Left lung (tissue), 10 donors: ENCODE results near the gene VAT1L. TPM values are rescaled to one million over a fixed set of nuclear protein-coding genes. Genes with fewer than 3 reads are reported as not detected.
A peak's percentile ranks its signal among the peaks of the same experiment; 100 is the strongest.

Source experiments
- ATAC-seq: fragments of 200-7000 bp; cut with Tn5 transposase; one replicate; pipeline ENCODE4 v1.9.1; 2020; ENCODE audit warnings: moderate library complexity
- DNase-seq, 4 donors: peaks; one replicate each; pipeline ENCODE4 v3.0.0-alpha.2; 2013 to 2020
- H3K27ac ChIP-seq, 2 donors: fragments of 200-600 bp; sonication (generic) in 1 of 2; one replicate each; pipeline versions ENCODE4 v1.5.0 to v1.8.0; 2020 to 2021
- H3K27me3 ChIP-seq, 2 donors: fragments of 200-600 bp; sonication (generic) in 1 of 2; one replicate each; pipeline versions ENCODE4 v1.5.0 to v1.8.0; 2020 to 2021
- H3K36me3 ChIP-seq, 2 donors: fragments of 200-600 bp; sonication (generic) in 1 of 2; one replicate each; pipeline versions ENCODE4 v1.5.0 to v1.8.0; 2020 to 2021
- H3K4me1 ChIP-seq, 2 donors: fragments of 200-600 bp; one replicate each; pipeline ENCODE4 v1.8.0; 2021
- H3K4me3 ChIP-seq, 2 donors: fragments of 200-600 bp; sonication (generic) in 1 of 2; one replicate each; pipeline versions ENCODE4 v1.5.0 to v1.8.0; 2020 to 2021; ENCODE audit warnings: mild to moderate bottlenecking in 1 of 2
- H3K9me3 ChIP-seq, 2 donors: fragments of 200-600 bp; sonication (generic) in 1 of 2; one replicate each; pipeline versions ENCODE4 v1.5.0 to v1.8.0; 2020 to 2021
- intact Hi-C, 2 donors: fragments of 100-400 bp; cut with DNase I; formaldehyde crosslinking; loops; one replicate each; pipeline versions ENCODE4 v1.11.2 to v1.14.2; 2022
- polyA plus RNA-seq, 6 donors: library from polyadenylated mRNA; unstranded; fragments of 120-200 nt; gene quantifications; one replicate each; pipeline ENCODE4 v1.2.1, GENCODE V29; 2013; ENCODE audit not compliant: insufficient read length in 6 of 6
- total RNA-seq, 2 donors: library from RNA; stranded (reverse); fragmentation: NEBNext Ultra II Directional; extraction: Animal tissue kit (Norgen Biotek cat#: 25700); gene quantifications; one replicate each; pipeline ENCODE4 v1.2.1, GENCODE V29; 2021
- TF ChIP-seq, protein P1 (sequence below), 2 donors: fragments of 200-600 bp; sonication (generic) in 1 of 2; IDR thresholded peaks; one replicate each; pipeline versions ENCODE4 v1.5.0 to v1.8.0; 2021; ENCODE audit warnings: antibody characterized with exemption in 2 of 2
- donor health status: DM: no; HTN: yes; CAD: no.
- donor health status: DM: no; HTN: no; CAD: no.

VAT1L gene
- total and polyA plus RNA-seq, 8 donors = 0.26 to 9.2 (median 5.4) TPM

GRCh38 chr16:77890075-77890474, 101.7 kb downstream of the VAT1L start:
- no peaks in the 10 kb centered on the region for H3K9me3 ChIP-seq
- no peaks in the 10 kb centered on the region for H3K36me3 ChIP-seq
- H3K27ac ChIP-seq = no peak overlapping the region
- H3K4me1 ChIP-seq = no peaks in the 10 kb centered on the region
- H3K27me3 ChIP-seq = no peaks in the 10 kb centered on the region
- no peak overlapping the region for H3K4me3 ChIP-seq
- intact Hi-C loops = no loop called here
- ATAC-seq = no peak
- DNase-seq = no peak
- TF ChIP-seq, protein P1, sequence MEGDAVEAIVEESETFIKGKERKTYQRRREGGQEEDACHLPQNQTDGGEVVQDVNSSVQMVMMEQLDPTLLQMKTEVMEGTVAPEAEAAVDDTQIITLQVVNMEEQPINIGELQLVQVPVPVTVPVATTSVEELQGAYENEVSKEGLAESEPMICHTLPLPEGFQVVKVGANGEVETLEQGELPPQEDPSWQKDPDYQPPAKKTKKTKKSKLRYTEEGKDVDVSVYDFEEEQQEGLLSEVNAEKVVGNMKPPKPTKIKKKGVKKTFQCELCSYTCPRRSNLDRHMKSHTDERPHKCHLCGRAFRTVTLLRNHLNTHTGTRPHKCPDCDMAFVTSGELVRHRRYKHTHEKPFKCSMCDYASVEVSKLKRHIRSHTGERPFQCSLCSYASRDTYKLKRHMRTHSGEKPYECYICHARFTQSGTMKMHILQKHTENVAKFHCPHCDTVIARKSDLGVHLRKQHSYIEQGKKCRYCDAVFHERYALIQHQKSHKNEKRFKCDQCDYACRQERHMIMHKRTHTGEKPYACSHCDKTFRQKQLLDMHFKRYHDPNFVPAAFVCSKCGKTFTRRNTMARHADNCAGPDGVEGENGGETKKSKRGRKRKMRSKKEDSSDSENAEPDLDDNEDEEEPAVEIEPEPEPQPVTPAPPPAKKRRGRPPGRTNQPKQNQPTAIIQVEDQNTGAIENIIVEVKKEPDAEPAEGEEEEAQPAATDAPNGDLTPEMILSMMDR (IDR thresholded peaks at IDR 0.05) = no peak

DNA sequence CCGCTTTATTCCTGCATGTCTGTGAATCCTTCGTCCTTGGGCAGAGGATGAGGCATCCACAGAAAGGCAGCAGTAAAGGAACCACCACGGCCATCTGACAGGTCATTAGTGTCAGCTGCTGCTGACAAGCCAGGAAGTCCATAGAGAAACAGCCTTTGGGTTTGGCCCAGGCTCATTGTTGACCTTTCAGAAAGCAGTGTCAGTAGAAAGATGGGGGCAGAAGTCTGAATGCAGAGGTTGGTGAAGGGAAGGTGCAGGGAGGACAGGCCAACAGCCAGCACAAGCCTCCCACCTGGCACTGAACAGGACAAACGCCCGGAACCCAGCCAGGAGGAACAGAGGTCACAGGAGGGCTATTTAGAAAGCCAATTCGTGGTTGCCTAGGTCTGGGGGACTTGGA, 105.8 kb downstream of the VAT1L start:
- Histone ChIP-seq H3K27ac (no peak overlapping the region), H3K27me3 (no peaks in the 10 kb centered on the region), H3K9me3 (no peaks in the 10 kb centered on the region), H3K36me3 (no peaks in the 10 kb centered on the region), H3K4me3 (no peak overlapping the region), H3K4me1 (no peaks in the 10 kb centered on the region)
- TF ChIP-seq, protein P1 (IDR thresholded peaks at IDR 0.05) = no peak
- intact Hi-C loops = no loop called here
- ATAC-seq (no peak), DNase-seq (no peak)

DNA sequence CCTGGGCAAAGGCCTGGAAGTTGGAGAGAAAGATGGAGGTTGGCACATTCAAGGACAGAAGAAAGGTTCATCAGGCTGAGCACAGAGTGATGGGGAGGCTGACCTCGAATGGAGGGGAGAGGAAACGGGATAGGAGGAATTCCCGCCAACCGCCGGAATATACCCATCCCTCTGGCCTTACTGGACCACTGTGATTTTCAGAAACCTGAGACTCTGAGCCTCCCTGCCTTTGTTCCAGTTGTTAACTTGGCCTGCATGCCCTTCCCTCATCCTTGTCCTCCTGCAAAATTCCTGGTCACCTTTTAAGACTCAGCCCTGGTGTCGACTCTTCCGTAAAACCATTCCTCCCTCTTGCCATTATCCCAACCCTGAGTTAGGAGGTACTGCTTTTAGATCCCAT, 107.6 kb downstream of the VAT1L start:
- ATAC-seq = no peak
- no peak for DNase-seq
- Histone ChIP-seq H3K27ac (no peak overlapping the region), H3K4me3 (no peak overlapping the region), H3K9me3 (no peaks in the 10 kb centered on the region), H3K27me3 (no peaks in the 10 kb centered on the region), H3K36me3 (no peaks in the 10 kb centered on the region), H3K4me1 (no peaks in the 10 kb centered on the region)
- intact Hi-C loops = no loop called here
- TF ChIP-seq, protein P1 (IDR thresholded peaks at IDR 0.05) = no peak

- Histone ChIP-seq H3K27me3 (no peaks in the 10 kb centered on the region), H3K4me3 (no peak overlapping the region)
- no peak for DNase-seq
Measured at GRCh38 chr16:77896415-77897128, 108.2 kb downstream of the VAT1L start.

GRCh38 chr16:77897129-77897437, 108.7 kb downstream of the VAT1L start:
- no peak overlapping the region for H3K27ac ChIP-seq
- no peaks in the 10 kb centered on the region for H3K27me3 ChIP-seq
- H3K36me3 ChIP-seq = no peaks in the 10 kb centered on the region
- H3K4me3 ChIP-seq = no peak overlapping the region
- DNase-seq (peak in 1 of 4 donors; percentile 39), ATAC-seq (no peak)
- intact Hi-C loops = no loop called here
- no peaks in the 10 kb centered on the region for H3K9me3 ChIP-seq
- TF ChIP-seq, protein P1 (IDR thresholded peaks at IDR 0.05) = no peak
- H3K4me1 ChIP-seq = no peaks in the 10 kb centered on the region

More at GRCh38 chr16:77896415-77897128, 108.2 kb downstream of the VAT1L start:
- H3K9me3 ChIP-seq = no peaks in the 10 kb centered on the region
- ATAC-seq = no peak
- no peaks in the 10 kb centered on the region for H3K4me1 ChIP-seq
- TF ChIP-seq, protein P1 (IDR thresholded peaks at IDR 0.05) = no peak
- H3K36me3 ChIP-seq = no peaks in the 10 kb centered on the region
- intact Hi-C loops = no loop called here
- no peak overlapping the region for H3K27ac ChIP-seq
